HepG2 (cell line): ENCODE results near the gene CPNE4.

Experiments
- ARNTL ChIP-seq: sonication (generic); formaldehyde crosslinking; IDR thresholded peaks from 2 replicates; pipeline ENCODE4 v1.4.0; 2020; ENCODE audit warnings: mild to moderate bottlenecking, missing genetic modification reagents
- JUN ChIP-seq: sonication (generic); formaldehyde crosslinking; IDR thresholded peaks from 2 replicates; pipeline ENCODE4 v1.4.0; 2020; ENCODE audit warnings: mild to moderate bottlenecking, missing genetic modification reagents
- LRRFIP1 ChIP-seq: sonication (generic); formaldehyde crosslinking; conservative IDR thresholded peaks from 2 replicates; pipeline ENCODE4 v1.4.0; 2020; ENCODE audit warnings: missing genetic modification reagents
- NFE2L2 ChIP-seq: fragments of 150-350 bp; IDR thresholded peaks from 2 replicates; pipeline ENCODE4 v1.6.1; 2014; ENCODE audit warnings: low read length
- REST ChIP-seq, 2 experiments: IDR thresholded peaks; 2 replicates each; pipeline ENCODE4 v1.6.1; 2011 to 2012; ENCODE audit warnings: low read length in 2 of 2, borderline replicate concordance in 1 of 2, low read depth in 1 of 2, mild to moderate bottlenecking in 1 of 2, moderate library complexity in 1 of 2
- TOPORS ChIP-seq: sonication (generic); formaldehyde crosslinking; IDR thresholded peaks from 2 replicates; pipeline ENCODE4 v1.8.0; 2023; ENCODE audit warnings: mild to moderate bottlenecking, missing genetic modification reagents
- ZNF24 ChIP-seq: fragments of 450-650 bp; IDR thresholded peaks from 2 replicates; pipeline ENCODE4 v1.6.1; 2017; ENCODE audit warnings: antibody characterized with exemption, mild to moderate bottlenecking
- ZNF766 ChIP-seq: sonication (generic); formaldehyde crosslinking; IDR thresholded peaks from 2 replicates; pipeline ENCODE4 v1.5.0; 2020; ENCODE audit warnings: missing genetic modification reagents, borderline replicate concordance
- TF ChIP-seq, protein P1 (sequence below): sonication (generic); formaldehyde crosslinking; IDR thresholded peaks from 2 replicates; pipeline ENCODE4 v1.8.1; 2023; ENCODE audit warnings: mild to moderate bottlenecking, missing genetic modification reagents

GRCh38 chr3:131812433-131812832 lies 222.4 kb downstream of the CPNE4 start:
- no peak for TF ChIP-seq NFE2L2
- no peak for TF ChIP-seq REST (IDR thresholded peaks at IDR 0.05; ENCODE audit: borderline replicate concordance in 1 of 2, low read depth in 1 of 2, low read length in 2 of 2)
- no peak for TF ChIP-seq ZNF24
- TF ChIP-seq, protein P1, sequence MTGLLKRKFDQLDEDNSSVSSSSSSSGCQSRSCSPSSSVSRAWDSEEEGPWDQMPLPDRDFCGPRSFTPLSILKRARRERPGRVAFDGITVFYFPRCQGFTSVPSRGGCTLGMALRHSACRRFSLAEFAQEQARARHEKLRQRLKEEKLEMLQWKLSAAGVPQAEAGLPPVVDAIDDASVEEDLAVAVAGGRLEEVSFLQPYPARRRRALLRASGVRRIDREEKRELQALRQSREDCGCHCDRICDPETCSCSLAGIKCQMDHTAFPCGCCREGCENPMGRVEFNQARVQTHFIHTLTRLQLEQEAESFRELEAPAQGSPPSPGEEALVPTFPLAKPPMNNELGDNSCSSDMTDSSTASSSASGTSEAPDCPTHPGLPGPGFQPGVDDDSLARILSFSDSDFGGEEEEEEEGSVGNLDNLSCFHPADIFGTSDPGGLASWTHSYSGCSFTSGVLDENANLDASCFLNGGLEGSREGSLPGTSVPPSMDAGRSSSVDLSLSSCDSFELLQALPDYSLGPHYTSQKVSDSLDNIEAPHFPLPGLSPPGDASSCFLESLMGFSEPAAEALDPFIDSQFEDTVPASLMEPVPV: no peak
- TF ChIP-seq ARNTL (CRISPR knock-in tag): no peak
- TF ChIP-seq JUN (CRISPR knock-in tag): no peak
- TF ChIP-seq TOPORS (CRISPR knock-in tag): no peak
- no peak for TF ChIP-seq ZNF766 (CRISPR knock-in tag)
- no peak for TF ChIP-seq LRRFIP1 (CRISPR knock-in tag)
